Neural crest cell (in vitro differentiated cells): ENCODE results near the gene TMEM236. TPM values are rescaled to one million over a fixed set of nuclear protein-coding genes. Genes with fewer than 3 reads are reported as not detected.

Experiments used
- DNase-seq: peaks from one replicate; pipeline ENCODE4 v3.0.0; 2021; ENCODE audit warnings: low read depth, mixed read lengths, low spot score
- H3K27ac Mint-ChIP-seq: one replicate; pipeline ENCODE4 v1.8.0; 2021; ENCODE audit warnings: mild to moderate bottlenecking, mixed read lengths; ENCODE audit not compliant: unreplicated experiment
- H3K27me3 Mint-ChIP-seq: 2 replicates; pipeline ENCODE4 v1.8.0; 2021; ENCODE audit warnings: low read depth, mild to moderate bottlenecking, mixed read lengths
- H3K36me3 Mint-ChIP-seq: 2 replicates; pipeline ENCODE4 v1.8.0; 2021; ENCODE audit warnings: low read depth, mild to moderate bottlenecking, mixed read lengths
- H3K4me1 Mint-ChIP-seq: 2 replicates; pipeline ENCODE4 v1.8.0; 2021; ENCODE audit warnings: mixed read lengths
- H3K4me3 Mint-ChIP-seq: one replicate; pipeline ENCODE4 v1.8.0; 2021; ENCODE audit warnings: mild to moderate bottlenecking, mixed read lengths
- H3K9me3 Mint-ChIP-seq: 2 replicates; pipeline ENCODE4 v1.8.0; 2021; ENCODE audit warnings: mixed read lengths
- total RNA-seq: library from RNA; stranded (reverse); gene quantifications from 2 replicates; pipeline ENCODE4 v1.2.1, GENCODE V29; 2021
- TF ChIP-seq, protein P1 (sequence below): fragments of 200-600 bp; sonication (generic); conservative IDR thresholded peaks from 2 replicates; pipeline ENCODE4 v1.5.0; 2021; ENCODE audit warnings: antibody characterized with exemption, mild to moderate bottlenecking

Gene TMEM236
- total RNA-seq, 1 donor from 2014 or later: not detected

- Mint-ChIP-seq H3K4me1 (no peaks in the 10 kb centered on the region), H3K4me3 (no peak overlapping the region), H3K36me3 (no peaks in the 10 kb centered on the region), H3K9me3 (peaks cover 7% of the 10 kb centered on the region), H3K27ac (no peak overlapping the region), H3K27me3 (peaks cover 2% of the 10 kb centered on the region)
- TF ChIP-seq, protein P1, sequence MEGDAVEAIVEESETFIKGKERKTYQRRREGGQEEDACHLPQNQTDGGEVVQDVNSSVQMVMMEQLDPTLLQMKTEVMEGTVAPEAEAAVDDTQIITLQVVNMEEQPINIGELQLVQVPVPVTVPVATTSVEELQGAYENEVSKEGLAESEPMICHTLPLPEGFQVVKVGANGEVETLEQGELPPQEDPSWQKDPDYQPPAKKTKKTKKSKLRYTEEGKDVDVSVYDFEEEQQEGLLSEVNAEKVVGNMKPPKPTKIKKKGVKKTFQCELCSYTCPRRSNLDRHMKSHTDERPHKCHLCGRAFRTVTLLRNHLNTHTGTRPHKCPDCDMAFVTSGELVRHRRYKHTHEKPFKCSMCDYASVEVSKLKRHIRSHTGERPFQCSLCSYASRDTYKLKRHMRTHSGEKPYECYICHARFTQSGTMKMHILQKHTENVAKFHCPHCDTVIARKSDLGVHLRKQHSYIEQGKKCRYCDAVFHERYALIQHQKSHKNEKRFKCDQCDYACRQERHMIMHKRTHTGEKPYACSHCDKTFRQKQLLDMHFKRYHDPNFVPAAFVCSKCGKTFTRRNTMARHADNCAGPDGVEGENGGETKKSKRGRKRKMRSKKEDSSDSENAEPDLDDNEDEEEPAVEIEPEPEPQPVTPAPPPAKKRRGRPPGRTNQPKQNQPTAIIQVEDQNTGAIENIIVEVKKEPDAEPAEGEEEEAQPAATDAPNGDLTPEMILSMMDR: no peak
- no peak for DNase-seq
Measured at GRCh38 chr10:17768957-17769356, 17.0 kb downstream of the TMEM236 start.

DNA sequence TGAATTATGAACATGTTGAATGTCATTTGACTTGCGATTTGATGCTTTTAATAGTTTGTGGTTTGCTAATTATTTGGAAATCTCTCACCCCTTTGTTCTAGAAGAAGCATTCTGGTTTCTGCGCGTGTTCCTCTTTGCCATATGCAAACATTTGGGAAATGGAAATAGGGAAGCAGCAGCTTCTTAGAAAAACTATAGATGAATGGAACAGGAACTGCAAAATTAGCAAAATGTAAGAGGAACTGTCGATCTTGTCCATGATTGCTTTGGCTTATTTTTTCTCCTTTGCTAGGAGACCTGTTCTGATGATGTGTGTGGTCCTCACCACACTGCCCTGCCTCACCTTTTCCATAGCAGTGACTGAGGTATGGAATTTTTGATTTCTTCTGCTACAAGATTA is 19.0 kb downstream of the TMEM236 start:
- no peak for DNase-seq
- TF ChIP-seq, protein P1: no peak
- no peak overlapping the region for H3K4me3 Mint-ChIP-seq

GRCh38 chr10:17779784-17780183 is 27.8 kb downstream of the TMEM236 start:
- Mint-ChIP-seq H3K4me3 (no peak overlapping the region), H3K9me3 (no peaks in the 10 kb centered on the region), H3K36me3 (no peaks in the 10 kb centered on the region), H3K27me3 (no peaks in the 10 kb centered on the region), H3K4me1 (no peaks in the 10 kb centered on the region), H3K27ac (no peak overlapping the region)
- TF ChIP-seq, protein P1: no peak
- no peak for DNase-seq

More for the DNA sequence above, 19.0 kb downstream of the TMEM236 start:
- H3K27me3 Mint-ChIP-seq: no peaks in the 10 kb centered on the region
- H3K36me3 Mint-ChIP-seq: no peaks in the 10 kb centered on the region
- no peaks in the 10 kb centered on the region for H3K4me1 Mint-ChIP-seq
- peaks cover 4% of the 10 kb centered on the region for H3K9me3 Mint-ChIP-seq
- H3K27ac Mint-ChIP-seq: no peak overlapping the region

DNA sequence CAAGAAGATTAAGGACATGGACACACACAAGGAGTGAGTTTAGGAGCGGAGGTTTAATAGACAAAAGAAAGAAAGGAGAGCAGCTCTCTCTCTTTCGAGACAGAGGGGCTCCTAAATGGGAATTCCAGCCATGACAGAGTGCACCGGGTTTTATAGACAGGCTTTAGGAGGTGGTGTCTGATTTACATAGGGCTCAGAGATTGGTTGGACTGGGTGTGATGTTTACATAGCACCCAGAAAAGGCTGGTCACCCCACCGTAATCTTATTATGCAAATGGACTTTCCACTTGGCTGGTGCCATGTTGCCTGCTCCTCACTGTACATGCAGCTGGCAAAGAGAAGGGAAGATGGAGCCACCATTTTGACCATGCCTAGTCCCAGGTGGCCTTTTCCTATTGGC is 28.7 kb downstream of the TMEM236 start:
- TF ChIP-seq, protein P1: no peak
- no peak overlapping the region for H3K27ac Mint-ChIP-seq
- no peaks in the 10 kb centered on the region for H3K9me3 Mint-ChIP-seq
- no peak overlapping the region for H3K4me3 Mint-ChIP-seq
- H3K27me3 Mint-ChIP-seq: no peaks in the 10 kb centered on the region
- no peak for DNase-seq
- H3K4me1 Mint-ChIP-seq: no peaks in the 10 kb centered on the region
- H3K36me3 Mint-ChIP-seq: no peaks in the 10 kb centered on the region

DNA sequence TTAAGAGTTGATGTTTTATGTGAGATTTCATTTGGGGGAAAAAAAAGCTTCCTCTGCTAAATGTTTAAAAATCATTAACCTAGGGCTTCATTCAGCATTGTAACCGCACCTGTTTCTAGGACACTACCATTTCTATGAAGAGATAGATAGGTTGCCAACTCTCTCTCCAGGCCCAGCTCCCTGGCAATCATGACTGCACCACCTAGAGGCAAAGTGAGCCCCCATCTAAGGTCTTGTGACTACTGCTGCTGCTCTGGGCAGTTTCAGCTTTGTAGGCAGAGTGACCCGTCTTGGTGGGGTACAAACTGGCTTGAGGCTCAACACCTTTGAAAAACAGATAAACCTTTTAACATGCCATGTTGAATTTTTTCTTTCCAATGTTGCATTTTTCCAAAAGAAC is 29.9 kb downstream of the TMEM236 start:
- H3K9me3 Mint-ChIP-seq: no peaks in the 10 kb centered on the region
- H3K27me3 Mint-ChIP-seq: no peaks in the 10 kb centered on the region
- TF ChIP-seq, protein P1: no peak
- no peaks in the 10 kb centered on the region for H3K36me3 Mint-ChIP-seq
- H3K4me3 Mint-ChIP-seq: no peak overlapping the region
- no peaks in the 10 kb centered on the region for H3K4me1 Mint-ChIP-seq
- DNase-seq: no peak
- H3K27ac Mint-ChIP-seq: no peak overlapping the region
